ENCODE results near the gene INSC. TPM values are rescaled to one million over a fixed set of nuclear protein-coding genes. Genes with fewer than 3 reads are reported as not detected.

Gene INSC
- total RNA-seq, 1 experiment from 2014 or later = not detected

- no peaks in the 10 kb centered on the region for H3K9me3 ChIP-seq (ENCODE audit: insufficient read depth, low read depth)
- DNase-seq = no peak
- no peaks in the 10 kb centered on the region for H3K36me3 ChIP-seq (ENCODE audit: low read depth)
- ChIA-PET CTCF (no interaction called here), POLR2A (ENCODE audit: unreplicated experiment) (interaction anchor here (0.6 kb wide), 1 partner anchor 428 kb away, joined by 3 read pairs; no protein-coding TSS in a partner anchor)
- no peaks in the 10 kb centered on the region for H3K79me2 ChIP-seq (ENCODE audit: low read depth)
- no peak overlapping the region for H2AFZ ChIP-seq
- H3K4me3 ChIP-seq = no peak overlapping the region
- H3K4me2 ChIP-seq = no peak overlapping the region
- H4K20me1 ChIP-seq (ENCODE audit: insufficient read depth) = no peaks in the 10 kb centered on the region
- H3K27me3 ChIP-seq (ENCODE audit: insufficient read depth, low read depth) = no peaks in the 10 kb centered on the region
- H3K4me1 ChIP-seq (replicated peaks; ENCODE audit: insufficient read depth) = no peaks in the 10 kb centered on the region
- no TSS peak for BruUV-seq (replicated peaks)
- intact Hi-C loops (cut with micrococcal nuclease; ENCODE audit: unreplicated experiment) = no loop called here
- H3F3A ChIP-seq (ENCODE audit: insufficient read depth, low read depth) = no peaks in the 10 kb centered on the region
- H3K9me2 ChIP-seq (ENCODE audit: insufficient read depth) = no peaks in the 10 kb centered on the region
- no peak for TF ChIP-seq EZH2 (IDR thresholded peaks at IDR 0.05; ENCODE audit: low read depth)
- TF ChIP-seq, protein P1, sequence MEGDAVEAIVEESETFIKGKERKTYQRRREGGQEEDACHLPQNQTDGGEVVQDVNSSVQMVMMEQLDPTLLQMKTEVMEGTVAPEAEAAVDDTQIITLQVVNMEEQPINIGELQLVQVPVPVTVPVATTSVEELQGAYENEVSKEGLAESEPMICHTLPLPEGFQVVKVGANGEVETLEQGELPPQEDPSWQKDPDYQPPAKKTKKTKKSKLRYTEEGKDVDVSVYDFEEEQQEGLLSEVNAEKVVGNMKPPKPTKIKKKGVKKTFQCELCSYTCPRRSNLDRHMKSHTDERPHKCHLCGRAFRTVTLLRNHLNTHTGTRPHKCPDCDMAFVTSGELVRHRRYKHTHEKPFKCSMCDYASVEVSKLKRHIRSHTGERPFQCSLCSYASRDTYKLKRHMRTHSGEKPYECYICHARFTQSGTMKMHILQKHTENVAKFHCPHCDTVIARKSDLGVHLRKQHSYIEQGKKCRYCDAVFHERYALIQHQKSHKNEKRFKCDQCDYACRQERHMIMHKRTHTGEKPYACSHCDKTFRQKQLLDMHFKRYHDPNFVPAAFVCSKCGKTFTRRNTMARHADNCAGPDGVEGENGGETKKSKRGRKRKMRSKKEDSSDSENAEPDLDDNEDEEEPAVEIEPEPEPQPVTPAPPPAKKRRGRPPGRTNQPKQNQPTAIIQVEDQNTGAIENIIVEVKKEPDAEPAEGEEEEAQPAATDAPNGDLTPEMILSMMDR (conservative IDR thresholded peaks at IDR 0.05) = no peak
- H3K27ac ChIP-seq = no peak overlapping the region
Observed at GRCh38 chr11:15295695-15296094, 181.0 kb downstream of the INSC start.

Other genes with a start within 250 kb of the INSC start
- gene CYP2R1, start 222.7 kb upstream of the INSC start, total RNA-seq (2021) = 7.1 and 7.2 TPM in 2 replicates
- gene CALCA, start 142.6 kb upstream of the INSC start, total RNA-seq (2021) = not detected in 2 replicates
- not detected in 2 replicates for gene CALCB, start 41.3 kb upstream of the INSC start, total RNA-seq (2021)